HG02610 (cell line): Measurements from ENCODE around the gene WDCP.

Source experiments
- ATAC-seq: cut with Tn5 transposase; IDR thresholded peaks from one replicate; pipeline ENCODE4 v1.9.1; 2021; ENCODE audit warnings: mild to moderate bottlenecking, moderate library complexity; ENCODE audit not compliant: unreplicated experiment

Gene WDCP

DNA sequence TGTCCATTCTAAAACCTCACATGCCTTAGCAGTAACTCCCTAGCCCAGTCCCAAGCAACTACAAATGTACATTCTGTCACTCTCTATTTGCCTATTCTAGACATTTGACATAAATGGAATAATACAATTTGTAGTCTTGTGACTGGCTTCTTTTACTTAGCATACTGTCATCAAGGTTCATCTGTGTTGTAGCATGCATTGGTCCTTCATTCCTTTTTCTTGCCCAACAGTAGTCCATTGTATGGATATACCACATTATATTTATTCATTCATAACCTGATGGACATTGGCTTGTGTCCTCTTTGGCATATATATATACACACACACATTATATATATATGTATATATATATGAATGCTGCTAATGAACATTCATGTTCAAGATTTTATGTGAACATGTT, 39.5 kb downstream of the WDCP start:
- no peak for ATAC-seq

DNA sequence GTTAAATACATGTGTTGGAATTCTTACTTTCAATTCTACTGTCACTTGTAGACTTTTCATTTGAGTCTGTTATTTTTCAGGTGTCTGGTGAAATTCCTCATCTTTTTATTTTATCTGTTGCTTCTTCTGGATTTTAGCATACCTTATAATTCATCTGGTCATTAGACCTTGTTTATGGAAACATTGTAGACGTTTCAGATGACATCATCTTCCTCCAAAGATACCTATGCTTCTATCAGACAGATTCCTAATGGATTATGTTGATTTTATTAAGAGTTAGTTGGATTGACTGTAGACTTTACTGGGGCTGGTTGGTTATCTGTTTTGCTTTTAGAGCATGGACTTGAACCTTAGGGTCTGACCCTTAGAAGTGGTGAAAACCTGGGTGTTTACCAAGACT, 52.6 kb downstream of the WDCP start:
- ATAC-seq: no peak

DNA sequence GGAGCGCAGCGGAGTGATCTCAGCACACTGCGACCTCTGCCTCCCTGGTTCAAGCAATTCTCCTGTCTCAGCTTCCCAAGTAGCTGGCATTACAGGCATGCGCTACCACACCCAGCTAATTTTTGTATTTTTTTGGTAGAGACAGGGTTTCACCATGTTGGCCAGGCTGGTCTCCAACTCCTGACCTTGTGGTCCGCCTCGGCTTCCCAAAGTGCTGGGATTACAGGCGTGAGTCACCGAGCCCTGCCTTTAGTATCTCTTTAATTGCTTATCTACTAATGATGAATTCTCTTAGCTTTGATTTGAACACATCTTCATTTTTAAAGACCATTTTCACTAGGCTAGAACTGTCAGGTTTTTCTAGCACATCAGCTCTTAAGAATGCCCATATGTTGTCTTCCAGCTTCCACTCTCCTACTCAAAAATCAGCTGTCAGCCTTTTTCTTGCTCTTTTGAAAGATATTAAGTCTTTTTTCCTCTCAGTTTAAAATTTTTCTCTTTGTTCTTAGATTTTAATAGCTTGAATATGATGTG, 53.4 kb downstream of the WDCP start:
- ATAC-seq: no peak

DNA sequence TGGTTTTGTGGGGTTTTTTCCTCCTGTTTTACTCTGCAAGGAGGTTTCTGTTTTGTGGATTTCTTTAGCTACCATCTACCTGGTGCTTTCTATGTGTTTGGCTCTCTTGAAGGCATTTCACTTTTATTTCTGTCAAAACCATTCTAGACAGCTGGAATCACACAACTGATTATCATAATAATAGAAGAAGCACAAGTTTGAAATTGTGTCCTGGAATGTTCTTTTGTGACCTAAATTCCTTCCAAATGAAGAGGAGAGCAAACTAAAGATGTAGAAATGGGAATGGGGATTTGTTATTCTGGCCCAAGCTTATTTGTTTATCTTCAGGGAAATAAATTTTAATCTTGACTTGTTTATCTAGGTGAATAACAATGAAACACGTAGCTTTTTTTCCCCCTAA, 54.3 kb downstream of the WDCP start:
- no peak for ATAC-seq

DNA sequence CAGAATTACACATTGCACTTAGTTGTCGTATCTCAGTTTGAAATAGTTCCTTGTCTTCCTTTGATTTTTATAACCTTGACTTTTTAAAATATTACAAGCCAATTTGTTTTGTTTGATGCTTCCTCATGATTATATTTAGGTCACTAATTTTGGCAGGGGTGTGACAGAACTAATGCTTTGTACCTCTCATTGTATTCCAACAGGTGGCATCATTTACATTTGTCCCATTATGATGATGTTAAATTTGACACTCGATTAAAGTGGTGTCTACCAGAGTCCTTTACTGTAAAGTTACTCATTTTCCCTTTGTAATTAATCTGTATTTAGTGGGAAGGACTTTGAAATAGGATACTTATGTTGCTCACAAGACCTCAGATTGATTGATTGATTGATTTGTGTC, 58.8 kb downstream of the WDCP start:
- ATAC-seq: no peak
